Astrocyte of the hippocampus (primary cell): ENCODE results near the gene HDAC9.
A peak's percentile ranks its signal among the peaks of the same experiment; 100 is the strongest.

Experiments used
- DNase-seq: peaks from one replicate; pipeline ENCODE4 v3.0.0; 2011; ENCODE audit warnings: low read depth, low spot score

Gene HDAC9

GRCh38 chr7:18894155-18894554 is 398.6 kb downstream of the HDAC9 start:
- no peak for DNase-seq

- DNase-seq, result peak; percentile 40
Measured at GRCh38 chr7:18895456-18895855, 399.9 kb downstream of the HDAC9 start.

DNA sequence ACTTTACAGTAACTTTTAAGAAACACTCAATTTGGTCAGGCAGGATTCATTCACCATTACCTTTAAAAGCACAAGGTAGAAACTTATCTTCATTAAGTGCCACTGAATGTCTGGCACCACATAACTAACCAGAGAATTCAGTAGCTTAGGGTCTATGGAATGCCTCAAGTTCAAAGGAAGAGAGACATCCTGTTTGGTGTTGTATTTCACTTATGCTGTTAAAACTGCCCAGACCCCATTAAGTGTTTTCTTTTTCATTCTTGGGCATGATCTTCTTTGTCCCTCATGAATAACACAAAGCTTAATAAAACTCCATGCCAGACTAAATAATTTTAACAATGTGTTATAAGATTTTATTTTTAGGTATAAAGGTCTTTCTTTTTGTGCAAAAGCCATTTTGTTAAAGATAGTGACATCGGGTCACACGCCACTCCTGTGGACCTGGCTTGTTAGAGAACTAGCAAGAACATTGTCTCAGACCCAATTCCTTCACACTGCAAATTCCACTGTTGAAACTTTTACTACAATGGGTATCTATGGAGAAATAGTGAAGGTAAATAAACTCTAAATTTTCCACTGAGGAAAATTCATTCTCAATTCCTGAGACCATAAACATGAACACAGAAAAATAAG is 400.9 kb downstream of the HDAC9 start:
- peak; percentile 33 for DNase-seq

- DNase-seq, result no peak
Measured at GRCh38 chr7:18900236-18900635, 404.7 kb downstream of the HDAC9 start.

GRCh38 chr7:18900803-18901202 is 405.3 kb downstream of the HDAC9 start:
- DNase-seq, result no peak

DNA sequence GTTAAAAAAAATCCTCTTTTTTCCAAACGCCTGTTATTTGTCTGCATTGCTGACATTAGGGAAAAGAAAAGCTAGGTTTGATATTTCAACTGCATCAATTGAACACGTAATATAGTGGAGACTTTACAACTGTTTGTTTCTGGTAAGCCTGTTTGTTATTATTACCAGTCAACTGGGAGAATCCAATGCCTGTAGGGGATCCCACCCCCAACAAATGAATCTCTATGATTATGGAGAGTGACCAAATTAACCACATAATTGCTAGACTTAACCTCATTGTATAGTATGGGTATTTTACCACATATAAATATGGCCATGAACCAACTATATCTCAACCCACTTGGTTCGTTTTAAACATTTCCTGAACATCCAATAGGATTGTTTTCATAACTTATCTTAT is 405.8 kb downstream of the HDAC9 start:
- no peak for DNase-seq

GRCh38 chr7:18901982-18902421 is 406.5 kb downstream of the HDAC9 start:
- no peak for DNase-seq

DNA sequence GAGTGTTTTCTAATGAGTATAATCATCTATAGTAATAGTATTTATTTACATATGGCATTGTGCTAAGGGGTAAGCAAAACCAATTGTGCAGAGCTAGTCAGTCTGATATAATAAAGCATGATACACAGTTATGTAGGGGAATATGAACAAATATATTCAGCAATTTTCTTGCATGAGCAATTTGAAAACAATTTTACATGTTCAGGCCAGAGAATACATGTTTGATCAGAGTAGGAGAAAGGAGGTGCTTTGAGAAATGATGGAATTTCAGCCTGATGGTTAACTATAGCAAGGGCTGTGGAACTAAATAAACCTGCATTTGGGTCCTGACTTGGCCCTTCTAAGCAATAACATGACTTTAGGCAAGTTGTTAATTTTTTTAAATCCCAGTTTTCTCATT is 407.3 kb downstream of the HDAC9 start:
- no peak for DNase-seq

GRCh38 chr7:18903695-18904094 is 408.1 kb downstream of the HDAC9 start:
- DNase-seq, result no peak

DNA sequence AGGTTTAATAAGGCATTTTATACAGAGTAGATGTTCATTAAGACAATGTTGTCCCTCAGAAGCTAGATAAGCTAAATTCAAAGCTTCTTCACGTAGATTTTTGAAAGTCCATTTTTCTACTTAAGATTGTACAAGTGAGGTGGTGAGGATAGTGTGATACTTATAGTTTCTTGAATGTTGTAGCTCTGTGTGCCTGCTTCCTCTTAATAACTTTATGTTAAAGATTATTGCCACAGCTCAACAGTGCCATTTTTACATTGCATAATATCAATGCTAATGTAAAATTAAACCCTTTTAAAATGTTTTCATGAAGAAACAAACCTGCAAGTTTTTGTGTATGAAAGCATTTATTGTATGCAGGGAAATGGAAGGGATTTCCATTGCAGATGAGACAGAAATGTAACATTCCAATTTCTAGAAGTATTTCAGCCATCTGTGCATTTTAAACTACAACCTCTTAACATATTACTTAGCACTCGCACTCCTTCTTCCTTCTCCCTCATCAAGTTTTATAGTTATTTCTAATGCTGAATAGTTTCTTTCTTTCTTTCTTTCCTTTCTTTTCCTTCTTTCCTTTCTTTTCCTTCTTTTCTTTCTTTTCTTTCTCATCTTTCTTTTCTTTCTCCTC is 409.9 kb downstream of the HDAC9 start:
- no peak for DNase-seq

- no peak for DNase-seq
Measured at GRCh38 chr7:18906901-18907300, 411.4 kb downstream of the HDAC9 start.

DNA sequence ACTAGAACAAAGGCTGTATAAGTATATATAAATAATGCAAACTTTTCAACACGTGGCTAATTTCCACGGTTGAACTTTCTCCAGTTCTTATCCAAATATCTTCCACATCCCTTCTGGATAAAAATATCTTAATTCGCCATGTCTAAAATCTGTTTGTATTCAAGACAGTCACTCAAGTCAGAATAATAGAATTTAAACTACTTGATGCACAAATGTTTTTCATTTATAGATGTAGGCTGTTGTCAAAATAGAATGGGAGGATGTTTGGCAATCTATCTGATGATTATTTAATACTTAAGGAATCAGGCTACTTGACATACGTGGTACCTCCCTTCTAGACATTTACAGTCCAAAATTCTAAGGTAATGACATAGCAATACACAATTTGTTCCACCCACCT is 417.6 kb downstream of the HDAC9 start:
- DNase-seq, result no peak

- no peak for DNase-seq
Measured at GRCh38 chr7:18916826-18917225, 421.3 kb downstream of the HDAC9 start.

DNA sequence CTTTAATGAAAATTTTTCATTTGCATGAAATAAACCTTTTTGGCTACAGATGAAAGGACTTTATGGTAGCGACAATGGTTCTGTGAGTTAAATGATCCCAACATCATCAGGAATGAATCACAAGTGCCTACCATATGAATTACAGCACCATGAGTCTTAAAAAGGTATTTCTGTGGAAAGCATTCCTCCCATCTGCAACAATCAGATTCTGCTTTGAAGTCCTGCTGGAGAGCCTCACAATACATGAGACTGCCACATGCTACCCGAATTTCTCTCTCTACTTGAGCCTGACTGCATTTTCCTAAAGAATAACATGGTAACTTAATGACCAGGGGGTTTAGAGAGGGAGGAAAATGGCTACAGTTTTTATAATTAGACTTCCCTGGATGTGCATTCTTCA is 431.6 kb downstream of the HDAC9 start:
- DNase-seq, result peak; percentile 80

DNA sequence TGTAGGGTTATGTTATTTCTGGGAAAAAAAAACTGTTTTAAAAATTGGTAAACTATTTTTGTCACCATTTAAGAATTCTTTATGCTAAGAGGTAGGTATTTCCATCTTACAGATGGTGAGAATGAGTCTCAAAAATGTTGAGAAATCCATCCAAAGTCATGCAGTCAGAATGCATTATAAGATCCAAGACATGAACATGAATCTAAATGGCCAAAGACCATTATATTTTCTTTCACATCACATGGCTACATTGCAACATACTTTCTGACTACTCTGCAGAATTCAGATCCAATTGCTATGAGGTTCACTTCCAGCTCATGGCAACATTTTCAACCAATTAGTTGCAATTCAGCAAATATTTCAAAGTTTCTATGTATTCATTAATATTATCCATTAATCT is 440.7 kb downstream of the HDAC9 start:
- DNase-seq, result no peak

- DNase-seq, result no peak
Measured at GRCh38 chr7:18939771-18940592, 444.4 kb downstream of the HDAC9 start.

DNA sequence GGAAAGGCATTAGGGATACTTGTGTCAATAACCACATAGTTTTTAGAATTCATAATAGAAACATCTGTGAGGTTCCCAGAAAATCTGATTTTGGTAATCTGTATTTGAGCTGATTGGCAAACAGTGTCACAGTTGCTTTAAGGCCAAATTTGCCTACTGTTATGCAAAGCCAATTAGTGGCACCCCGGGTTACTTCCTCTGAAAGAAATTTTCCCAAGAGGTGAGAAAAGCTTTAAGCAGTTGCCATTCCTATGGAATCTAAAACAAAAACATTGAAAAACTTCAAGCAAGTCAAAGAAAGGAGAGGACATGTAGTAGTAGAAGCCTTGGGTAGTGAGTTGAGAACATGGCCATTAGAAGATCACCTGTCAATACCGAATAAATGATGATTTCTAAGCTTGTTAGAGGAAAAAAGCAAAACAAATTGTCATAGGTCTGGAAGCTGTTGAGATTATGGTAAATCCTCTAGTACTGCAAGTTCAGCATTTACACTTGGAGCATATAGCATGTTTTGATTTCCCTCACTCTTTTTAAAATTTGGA is 445.1 kb downstream of the HDAC9 start:
- DNase-seq, result no peak

DNA sequence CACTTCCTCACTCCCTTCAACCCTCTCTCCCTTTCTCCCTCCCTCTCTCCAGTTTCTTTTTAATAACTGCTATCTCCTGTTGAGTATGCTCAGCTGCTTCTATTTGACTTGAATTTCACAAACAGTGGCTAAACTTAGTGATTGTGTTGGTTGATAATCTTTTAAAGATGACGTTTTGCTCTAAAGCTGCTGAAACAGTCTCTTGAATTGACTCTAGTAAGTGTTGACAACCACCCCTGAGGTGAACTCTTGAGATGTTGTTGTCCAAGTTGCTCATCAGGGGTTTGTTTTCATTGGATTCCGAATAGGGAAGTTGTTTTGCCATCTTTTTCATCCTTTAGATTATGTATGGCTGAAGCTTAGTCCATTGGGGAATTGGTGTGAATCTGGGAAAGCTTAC is 445.7 kb downstream of the HDAC9 start:
- no peak for DNase-seq

GRCh38 chr7:18948521-18948920 is 453.0 kb downstream of the HDAC9 start:
- DNase-seq, result no peak

DNA sequence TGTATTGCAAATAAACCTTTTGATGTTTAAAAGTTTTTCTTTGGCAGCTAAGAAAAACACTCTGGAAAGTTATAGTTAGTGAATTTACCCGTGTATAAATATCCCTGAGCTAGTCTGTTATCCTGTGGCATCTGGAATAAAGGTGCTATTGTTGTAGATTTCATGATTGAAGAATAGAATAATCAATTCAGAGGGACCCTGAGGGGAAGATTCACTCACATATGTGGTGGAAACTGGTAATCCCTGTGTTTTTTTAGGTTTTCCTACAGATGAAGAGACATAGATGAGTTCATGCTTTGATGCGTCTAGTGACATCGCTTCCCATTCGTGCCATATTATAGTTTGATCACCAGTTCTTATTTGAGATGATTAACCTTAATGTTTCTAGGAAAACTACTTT is 457.3 kb downstream of the HDAC9 start:
- DNase-seq, result no peak

- peak; percentile 73 for DNase-seq
Measured at GRCh38 chr7:18958627-18959026, 463.1 kb downstream of the HDAC9 start.

- no peak for DNase-seq
Measured at GRCh38 chr7:18960725-18961124, 465.2 kb downstream of the HDAC9 start.

- peak; percentile 67 for DNase-seq
Measured at GRCh38 chr7:18962031-18962430, 466.5 kb downstream of the HDAC9 start.
